GM10266 (cell line): Measurements from ENCODE around the gene HDAC8.
"Not testable (repeated sequence)": the region's sequence is repeated elsewhere in the genome, so short reads cannot be mapped to it uniquely, and the experiment has no call there.

Experiments
- DNase-seq: peaks from one replicate; pipeline ENCODE4 v3.0.0; 2012; ENCODE audit errors: extremely low spot score
- CTCF ChIP-seq: IDR thresholded peaks from 2 replicates; pipeline ENCODE4 v1.5.1; 2012; ENCODE audit warnings: mild to moderate bottlenecking, low read depth; ENCODE audit not compliant: control insufficient read depth, insufficient read depth; ENCODE audit errors: missing control alignments

Gene HDAC8

GRCh38 chrX:72584163-72584562 is 11.5 kb upstream of the HDAC8 start:
- TF ChIP-seq CTCF, result no peak
- DNase-seq, result no peak

- TF ChIP-seq CTCF, result no peak
- no peak for DNase-seq
Measured at GRCh38 chrX:72576141-72576894, 3.7 kb upstream of the HDAC8 start.

DNA sequence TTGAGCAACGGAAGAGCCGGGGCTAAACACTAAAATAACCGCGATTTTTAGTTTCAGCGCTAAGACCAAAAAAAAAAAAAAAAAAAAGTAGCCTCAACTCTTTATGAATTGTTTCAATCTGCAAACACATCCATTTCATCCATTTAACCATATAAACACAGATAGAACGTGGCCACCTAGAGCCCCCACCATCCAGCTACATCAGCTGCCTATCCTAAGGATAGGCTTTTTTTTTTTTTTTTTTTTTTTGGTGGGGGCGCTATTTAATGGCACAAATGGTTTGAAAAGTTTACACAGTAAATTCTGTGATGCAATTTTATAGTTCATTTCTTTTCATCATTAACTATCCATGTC is 492 bp upstream of the HDAC8 start:
- no peak for TF ChIP-seq CTCF
- no peak for DNase-seq

- no peak for DNase-seq
- no peak for TF ChIP-seq CTCF
Measured at GRCh38 chrX:72569786-72570185, 2.9 kb downstream of the HDAC8 start.

GRCh38 chrX:72568406-72569092 is 4.1 kb downstream of the HDAC8 start:
- TF ChIP-seq CTCF, result no peak
- DNase-seq, result no peak

DNA sequence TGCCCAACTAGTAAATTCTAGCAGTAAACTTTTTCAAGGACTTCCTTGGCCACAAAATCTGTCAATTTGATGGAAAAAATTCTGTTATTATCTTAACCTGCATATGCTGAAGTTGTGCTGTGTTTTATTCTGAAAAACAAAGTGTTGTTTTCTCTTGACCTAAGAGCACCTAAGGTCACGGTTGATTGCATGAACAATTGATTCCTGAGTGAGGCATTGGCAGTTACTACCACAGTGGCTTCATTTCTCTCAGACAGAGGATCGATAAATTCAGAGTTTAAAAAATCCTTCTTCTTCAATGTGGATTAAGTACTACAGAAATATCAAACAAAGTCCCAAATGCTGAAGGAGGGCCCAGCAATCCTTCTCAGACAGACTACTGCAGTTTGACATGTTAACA is 6.2 kb downstream of the HDAC8 start:
- DNase-seq, result no peak
- TF ChIP-seq CTCF, result no peak

GRCh38 chrX:72559655-72560054 is 13.0 kb downstream of the HDAC8 start:
- not testable (repeated sequence) for DNase-seq
